ENCODE measurements around the gene GIPR.

- TF ChIP-seq POLR2A (IDR thresholded peaks at IDR 0.05), result no peak
- TF ChIP-seq, protein P1, sequence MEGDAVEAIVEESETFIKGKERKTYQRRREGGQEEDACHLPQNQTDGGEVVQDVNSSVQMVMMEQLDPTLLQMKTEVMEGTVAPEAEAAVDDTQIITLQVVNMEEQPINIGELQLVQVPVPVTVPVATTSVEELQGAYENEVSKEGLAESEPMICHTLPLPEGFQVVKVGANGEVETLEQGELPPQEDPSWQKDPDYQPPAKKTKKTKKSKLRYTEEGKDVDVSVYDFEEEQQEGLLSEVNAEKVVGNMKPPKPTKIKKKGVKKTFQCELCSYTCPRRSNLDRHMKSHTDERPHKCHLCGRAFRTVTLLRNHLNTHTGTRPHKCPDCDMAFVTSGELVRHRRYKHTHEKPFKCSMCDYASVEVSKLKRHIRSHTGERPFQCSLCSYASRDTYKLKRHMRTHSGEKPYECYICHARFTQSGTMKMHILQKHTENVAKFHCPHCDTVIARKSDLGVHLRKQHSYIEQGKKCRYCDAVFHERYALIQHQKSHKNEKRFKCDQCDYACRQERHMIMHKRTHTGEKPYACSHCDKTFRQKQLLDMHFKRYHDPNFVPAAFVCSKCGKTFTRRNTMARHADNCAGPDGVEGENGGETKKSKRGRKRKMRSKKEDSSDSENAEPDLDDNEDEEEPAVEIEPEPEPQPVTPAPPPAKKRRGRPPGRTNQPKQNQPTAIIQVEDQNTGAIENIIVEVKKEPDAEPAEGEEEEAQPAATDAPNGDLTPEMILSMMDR (IDR thresholded peaks at IDR 0.05), result no peak
These were observed 45.1 kb downstream of the GIPR start for GRCh38 chr19:45713141-45713540.
